Nephron (organoid): ENCODE results near the gene ZG16B.

Experiments
- H3K27ac Mint-ChIP-seq, 3 experiments: 2 replicates each; pipeline ENCODE4 v1.8.0; 2020; ENCODE audit warnings: mixed read lengths in 3 of 3, mild to moderate bottlenecking in 2 of 3, moderate library complexity in 1 of 3
- H3K27me3 Mint-ChIP-seq: 2 replicates; pipeline ENCODE4 v1.8.0; 2021; ENCODE audit warnings: low read depth, mild to moderate bottlenecking, moderate library complexity, mixed read lengths
- H3K36me3 Mint-ChIP-seq: 2 replicates; pipeline ENCODE4 v1.8.0; 2020; ENCODE audit warnings: low read depth, mixed read lengths
- H3K4me1 Mint-ChIP-seq: 2 replicates; pipeline ENCODE4 v1.8.0; 2020; ENCODE audit warnings: mixed read lengths
- H3K4me3 Mint-ChIP-seq, 3 experiments: 2 replicates each; pipeline ENCODE4 v1.8.0; 2020; ENCODE audit warnings: mild to moderate bottlenecking in 3 of 3, mixed read lengths in 3 of 3, moderate library complexity in 2 of 3
- H3K9me3 Mint-ChIP-seq: 2 replicates; pipeline ENCODE4 v1.8.0; 2020; ENCODE audit warnings: mixed read lengths
- TF ChIP-seq, protein P1 (sequence below), 3 experiments: fragments of 200-600 bp; sonication (generic); IDR thresholded peaks; one replicate each; pipeline ENCODE4 v1.5.0; 2021; ENCODE audit warnings: antibody characterized with exemption in 3 of 3; ENCODE audit not compliant: unreplicated experiment in 3 of 3

ZG16B gene

DNA sequence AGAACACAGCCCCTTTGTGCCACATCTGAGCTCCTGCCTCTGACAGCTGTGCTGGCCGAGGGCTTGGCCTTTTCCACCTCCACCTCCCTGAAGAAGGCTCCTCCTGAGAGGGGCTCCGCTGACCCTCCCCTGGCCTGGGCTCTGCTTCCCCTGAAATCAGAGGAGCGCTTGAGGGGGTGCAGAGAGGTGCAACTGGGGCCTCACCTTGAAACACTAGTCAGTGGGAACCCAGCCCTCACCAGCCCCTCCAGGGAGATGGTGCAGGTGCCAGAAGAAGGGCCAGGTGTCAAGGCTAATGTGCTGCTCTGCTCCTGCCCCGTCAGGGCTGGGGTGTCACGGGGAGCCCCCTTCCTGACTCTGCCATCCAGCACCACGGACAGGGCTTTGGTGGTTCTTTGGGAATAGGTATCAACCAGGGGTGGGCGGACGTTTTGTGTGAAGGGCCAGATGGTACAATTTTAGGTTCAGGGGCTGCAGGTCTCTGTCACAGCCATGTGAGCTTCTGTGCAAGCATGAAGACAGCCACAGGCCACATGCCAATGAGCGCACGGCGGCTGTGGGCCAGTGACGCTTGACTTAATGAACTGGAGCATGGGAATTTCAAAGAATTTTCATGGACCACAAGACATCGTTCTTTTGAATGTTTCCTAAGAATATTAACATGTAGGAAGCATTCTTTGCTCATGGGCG, 2.1 kb upstream of the ZG16B start:
- TF ChIP-seq, protein P1, sequence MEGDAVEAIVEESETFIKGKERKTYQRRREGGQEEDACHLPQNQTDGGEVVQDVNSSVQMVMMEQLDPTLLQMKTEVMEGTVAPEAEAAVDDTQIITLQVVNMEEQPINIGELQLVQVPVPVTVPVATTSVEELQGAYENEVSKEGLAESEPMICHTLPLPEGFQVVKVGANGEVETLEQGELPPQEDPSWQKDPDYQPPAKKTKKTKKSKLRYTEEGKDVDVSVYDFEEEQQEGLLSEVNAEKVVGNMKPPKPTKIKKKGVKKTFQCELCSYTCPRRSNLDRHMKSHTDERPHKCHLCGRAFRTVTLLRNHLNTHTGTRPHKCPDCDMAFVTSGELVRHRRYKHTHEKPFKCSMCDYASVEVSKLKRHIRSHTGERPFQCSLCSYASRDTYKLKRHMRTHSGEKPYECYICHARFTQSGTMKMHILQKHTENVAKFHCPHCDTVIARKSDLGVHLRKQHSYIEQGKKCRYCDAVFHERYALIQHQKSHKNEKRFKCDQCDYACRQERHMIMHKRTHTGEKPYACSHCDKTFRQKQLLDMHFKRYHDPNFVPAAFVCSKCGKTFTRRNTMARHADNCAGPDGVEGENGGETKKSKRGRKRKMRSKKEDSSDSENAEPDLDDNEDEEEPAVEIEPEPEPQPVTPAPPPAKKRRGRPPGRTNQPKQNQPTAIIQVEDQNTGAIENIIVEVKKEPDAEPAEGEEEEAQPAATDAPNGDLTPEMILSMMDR (IDR thresholded peaks at IDR 0.05; ENCODE audit: unreplicated experiment in 3 of 3): no peak
- Mint-ChIP-seq H3K27ac (no peak overlapping the region), H3K36me3 (no peaks in the 10 kb centered on the region), H3K27me3 (peaks cover 14% of the 10 kb centered on the region), H3K4me1 (no peaks in the 10 kb centered on the region), H3K9me3 (no peaks in the 10 kb centered on the region), H3K4me3 (no peak overlapping the region)

DNA sequence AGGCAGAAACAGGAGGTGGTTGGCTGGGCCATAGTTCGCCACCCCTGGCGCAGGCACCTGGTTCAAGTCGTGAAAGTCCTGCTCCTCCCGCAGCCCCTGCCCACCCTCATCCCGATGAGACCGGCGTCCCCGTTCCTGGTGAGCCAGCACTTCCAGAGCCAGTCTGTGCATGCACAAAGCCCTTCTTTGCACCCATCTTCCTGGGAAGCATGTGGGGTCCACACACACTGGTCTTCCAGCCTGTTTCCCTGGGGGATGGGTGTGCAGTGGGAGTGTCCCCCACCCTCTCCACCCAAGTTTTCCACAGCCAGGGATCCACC, 1.6 kb upstream of the ZG16B start:
- no peak overlapping the region for H3K4me3 Mint-ChIP-seq
- TF ChIP-seq, protein P1 (IDR thresholded peaks at IDR 0.05; ENCODE audit: unreplicated experiment in 3 of 3): no peak
- H3K4me1 Mint-ChIP-seq: no peaks in the 10 kb centered on the region
- peaks cover 14% of the 10 kb centered on the region for H3K27me3 Mint-ChIP-seq
- no peaks in the 10 kb centered on the region for H3K9me3 Mint-ChIP-seq
- H3K36me3 Mint-ChIP-seq: no peaks in the 10 kb centered on the region
- H3K27ac Mint-ChIP-seq: no peak overlapping the region

DNA sequence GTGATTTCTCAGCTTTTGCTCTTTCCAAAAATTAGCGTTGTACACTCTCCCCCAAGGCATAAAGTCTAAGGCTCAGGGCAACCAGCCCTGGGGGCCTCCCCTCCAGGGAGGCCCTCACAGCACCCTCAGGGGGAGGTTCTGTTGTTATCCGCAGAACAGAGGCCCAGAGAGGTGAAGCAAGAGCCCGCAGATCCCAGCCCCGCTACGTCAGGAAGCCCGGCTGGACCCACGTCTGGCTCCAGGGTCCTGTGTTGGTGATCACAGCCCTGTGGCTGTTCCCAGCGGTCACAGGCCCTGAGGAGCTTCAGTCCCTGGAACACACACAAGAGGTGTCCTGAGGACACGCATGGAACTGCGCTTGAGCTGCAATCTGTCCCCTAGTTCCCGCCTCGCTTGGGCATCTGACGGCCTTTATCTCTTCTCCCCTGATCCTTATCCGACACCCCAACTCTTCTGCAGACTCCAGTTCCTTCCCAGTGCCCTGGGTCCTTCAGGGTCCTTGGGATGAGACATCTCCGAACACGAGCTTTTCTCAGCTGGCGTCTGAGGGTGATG, 1.1 kb upstream of the ZG16B start:
- no peak overlapping the region for H3K4me3 Mint-ChIP-seq
- H3K36me3 Mint-ChIP-seq: no peaks in the 10 kb centered on the region
- no peaks in the 10 kb centered on the region for H3K9me3 Mint-ChIP-seq
- TF ChIP-seq, protein P1 (IDR thresholded peaks at IDR 0.05; ENCODE audit: unreplicated experiment in 3 of 3): no peak
- H3K27me3 Mint-ChIP-seq: peaks cover 14% of the 10 kb centered on the region
- no peaks in the 10 kb centered on the region for H3K4me1 Mint-ChIP-seq
- no peak overlapping the region for H3K27ac Mint-ChIP-seq

DNA sequence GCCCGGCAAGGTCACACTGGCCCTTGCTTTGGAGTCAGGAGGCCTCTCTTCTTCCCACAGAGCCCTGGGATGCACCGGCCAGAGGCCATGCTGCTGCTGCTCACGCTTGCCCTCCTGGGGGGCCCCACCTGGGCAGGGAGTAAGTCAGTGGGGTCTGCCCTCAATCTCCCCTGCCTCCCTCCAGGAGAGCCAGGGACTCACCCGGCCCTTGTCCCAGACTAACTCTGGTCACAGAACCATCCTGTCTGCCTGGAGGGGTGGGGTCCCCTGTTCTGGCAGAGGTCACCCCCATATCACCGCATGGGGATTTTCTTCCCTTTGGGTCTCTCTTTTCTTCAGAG, 222 bp downstream of the ZG16B start:
- TF ChIP-seq, protein P1 (IDR thresholded peaks at IDR 0.05; ENCODE audit: unreplicated experiment in 3 of 3): no peak
- H3K9me3 Mint-ChIP-seq: no peaks in the 10 kb centered on the region
- no peaks in the 10 kb centered on the region for H3K4me1 Mint-ChIP-seq
- H3K36me3 Mint-ChIP-seq: no peaks in the 10 kb centered on the region
- H3K27ac Mint-ChIP-seq: no peak overlapping the region
- no peak overlapping the region for H3K4me3 Mint-ChIP-seq
- peaks cover 22% of the 10 kb centered on the region for H3K27me3 Mint-ChIP-seq

DNA sequence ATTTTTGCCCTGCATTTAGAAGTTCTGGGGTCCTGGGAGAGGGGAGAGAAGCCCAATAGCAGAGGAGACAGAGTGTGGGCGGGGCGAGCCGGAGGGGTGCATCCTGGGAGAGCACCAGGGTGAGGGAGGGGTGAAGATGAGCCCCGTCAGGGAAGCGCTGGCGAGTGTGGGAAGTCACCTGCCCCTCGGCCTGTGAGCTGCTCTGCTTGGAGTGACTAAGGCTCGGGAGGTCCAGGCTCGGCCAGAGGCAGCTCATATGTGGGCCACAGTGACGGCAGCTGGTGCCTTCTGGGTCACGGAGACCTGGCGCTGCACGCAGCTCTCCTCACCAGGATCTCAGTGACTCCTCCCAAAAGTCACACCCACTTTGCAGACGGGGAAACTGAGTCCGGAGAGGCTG, 1.1 kb downstream of the ZG16B start:
- Mint-ChIP-seq H3K4me1 (no peaks in the 10 kb centered on the region), H3K9me3 (no peaks in the 10 kb centered on the region)

More for the DNA sequence above, 1.1 kb downstream of the ZG16B start:
- TF ChIP-seq, protein P1 (IDR thresholded peaks at IDR 0.05; ENCODE audit: unreplicated experiment in 3 of 3): no peak
- H3K27me3 Mint-ChIP-seq: peaks cover 22% of the 10 kb centered on the region
- no peaks in the 10 kb centered on the region for H3K36me3 Mint-ChIP-seq
- no peak overlapping the region for H3K4me3 Mint-ChIP-seq
- no peak overlapping the region for H3K27ac Mint-ChIP-seq
